HepG2 (cell line): Measurements from ENCODE around the gene SLC25A27. TPM values are rescaled to one million over a fixed set of nuclear protein-coding genes. Genes with fewer than 3 reads are reported as not detected.

Experiments used
- ATAC-seq: fragments of 200-7000 bp; cut with Tn5 transposase; 3 replicates; pipeline ENCODE4 v1.9.1; 2020; ENCODE audit warnings: mild to moderate bottlenecking, moderate library complexity
- BruUV-seq: library from RNA; stranded (reverse); fragments of 400-500 nt; replicated peaks from 2 replicates; lab custom pipeline; 2021; lab: Mats Ljungman, UMichigan
- CTCF ChIA-PET: fragments of 300-600 bp; formaldehyde crosslinking; extraction: SDS; loops from one replicate; lab custom pipeline; 2021; ENCODE audit warnings: low total read pairs, inconsistent platforms, low intra/inter-chr PET ratio; lab: Yijun Ruan, JAX
- POLR2A ChIA-PET: fragments of 350-600 bp; sonication (Branson Sonifier 250); formaldehyde crosslinking; loops from one replicate; lab custom pipeline; 2020; ENCODE audit warnings: antibody characterized with exemption, inconsistent platforms; lab: Yijun Ruan, JAX
- DNase-seq: peaks from one replicate; pipeline ENCODE4 v3.0.0-alpha.2; 2015; ENCODE audit warnings: low spot score
- FAIRE-seq: peaks from 3 replicates; lab custom pipeline; 2011; peaks lifted over from hg19 to GRCh38; lab: Jason Lieb, UNC
- H2AFZ ChIP-seq: one replicate; pipeline ENCODE4 v1.6.1; 2011; ENCODE audit warnings: low read length, inconsistent platforms
- H3K27ac ChIP-seq: fragments of 300-600 bp; 3 replicates; pipeline ENCODE4 v1.8.0; 2011; ENCODE audit warnings: mixed run types, mild to moderate bottlenecking, mixed read lengths, low read length, inconsistent platforms; ENCODE audit not compliant: insufficient read depth; ENCODE audit errors: extremely low read length
- H3K27me3 ChIP-seq, 2 experiments: fragments of 200-600 bp in 1 of 2; 2 replicates in 1 of 2; 3 replicates in 1 of 2; pipeline versions ENCODE4 v1.6.0 to v1.8.0; 2011; ENCODE audit warnings: low read length in 2 of 2, mild to moderate bottlenecking in 2 of 2, moderate library complexity in 2 of 2, inconsistent platforms in 1 of 2; ENCODE audit not compliant: insufficient read depth in 2 of 2, control insufficient read depth in 1 of 2
- H3K36me3 ChIP-seq, 2 experiments: fragments of 200-600 bp in 1 of 2; replicated peaks in 1 of 2; 2 replicates in 1 of 2; 3 replicates in 1 of 2; pipeline versions ENCODE4 v1.5.1 to v1.8.0; 2011; ENCODE audit warnings: low read length in 2 of 2, inconsistent platforms in 1 of 2; ENCODE audit not compliant: insufficient read depth in 2 of 2, control insufficient read depth in 1 of 2
- H3K4me1 ChIP-seq: 2 replicates; pipeline ENCODE4 v1.5.1; 2012; ENCODE audit warnings: low read length, inconsistent platforms; ENCODE audit not compliant: insufficient read depth
- H3K4me2 ChIP-seq: 2 replicates; pipeline ENCODE4 v1.6.0; 2011; ENCODE audit warnings: low read depth, low read length, inconsistent platforms
- H3K4me3 ChIP-seq, 3 experiments: fragments of 200-600 bp in 1 of 3; sonication (generic), shearing (Covaris generic) in 1 of 3; replicated peaks in 1 of 3; 2 replicates each; pipeline ENCODE4 v1.5.1; 2011 to 2016; ENCODE audit warnings: low read length in 3 of 3, inconsistent platforms in 2 of 3, low read depth in 2 of 3, mild to moderate bottlenecking in 2 of 3, control low read depth in 1 of 3, mixed read lengths in 1 of 3; ENCODE audit not compliant: insufficient read depth in 1 of 3
- H3K79me2 ChIP-seq: one replicate; pipeline ENCODE4 v1.6.1; 2011; ENCODE audit warnings: low read length, inconsistent platforms; ENCODE audit not compliant: insufficient read depth
- H3K9ac ChIP-seq: 2 replicates; pipeline ENCODE4 v1.6.0; 2011; ENCODE audit warnings: mild to moderate bottlenecking, low read depth, low read length, inconsistent platforms; ENCODE audit not compliant: insufficient read depth
- H3K9me3 ChIP-seq: 2 replicates; pipeline ENCODE4 v1.5.1; 2012; ENCODE audit warnings: mild to moderate bottlenecking, low read length
- H4K20me1 ChIP-seq: 2 replicates; pipeline ENCODE4 v1.6.0; 2011; ENCODE audit warnings: inconsistent platforms, mild to moderate bottlenecking, low read length, moderate library complexity; ENCODE audit not compliant: insufficient read depth
- MTF1 ChIP-seq: sonication (generic); formaldehyde crosslinking; IDR thresholded peaks from 2 replicates; pipeline ENCODE4 v1.5.0; 2020; ENCODE audit warnings: missing genetic modification reagents
- SP140L ChIP-seq: sonication (generic); formaldehyde crosslinking; IDR thresholded peaks from 2 replicates; pipeline ENCODE4 v1.4.0; 2020; ENCODE audit warnings: missing genetic modification reagents, borderline replicate concordance
- STAG1 ChIP-seq: sonication (generic); formaldehyde crosslinking; IDR thresholded peaks from 2 replicates; pipeline ENCODE4 v1.4.0; 2020; ENCODE audit warnings: missing genetic modification reagents
- TARDBP ChIP-seq: sonication (generic); formaldehyde crosslinking; IDR thresholded peaks from 2 replicates; pipeline ENCODE4 v1.8.0; 2022; ENCODE audit warnings: mild to moderate bottlenecking, missing genetic modification reagents
- XBP1 ChIP-seq: sonication (generic); formaldehyde crosslinking; IDR thresholded peaks from 2 replicates; pipeline ENCODE4 v1.5.0; 2020; ENCODE audit warnings: missing genetic modification reagents
- ZNF460 ChIP-seq: sonication (generic); formaldehyde crosslinking; IDR thresholded peaks from 2 replicates; pipeline ENCODE4 v1.5.1; 2020; ENCODE audit warnings: missing genetic modification reagents, mild to moderate bottlenecking, borderline replicate concordance
- ZNF496 ChIP-seq: sonication (generic); formaldehyde crosslinking; IDR thresholded peaks from 2 replicates; pipeline ENCODE4 v1.8.1; 2023; ENCODE audit warnings: mild to moderate bottlenecking, moderate library complexity, missing genetic modification reagents; ENCODE audit not compliant: insufficient replicate concordance
- ZNF530 ChIP-seq: sonication (generic); formaldehyde crosslinking; IDR thresholded peaks from 2 replicates; pipeline ENCODE4 v1.5.0; 2020; ENCODE audit warnings: low read depth, mild to moderate bottlenecking, missing genetic modification reagents
- ZNF605 ChIP-seq: sonication (generic); formaldehyde crosslinking; IDR thresholded peaks from 2 replicates; pipeline ENCODE4 v1.8.0; 2022; ENCODE audit warnings: mild to moderate bottlenecking, missing genetic modification reagents
- ZNF616 ChIP-seq: sonication (generic); formaldehyde crosslinking; IDR thresholded peaks from 2 replicates; pipeline ENCODE4 v1.5.0; 2020; ENCODE audit warnings: low read depth, mild to moderate bottlenecking, missing genetic modification reagents
- WGBS: methylation state at CpG from one replicate; pipeline ENCODE4 v1.1.6; 2017; ENCODE audit warnings: low lambda C conversion rate; 5-methylcytosine and 5-hydroxymethylcytosine counted together
- in situ Hi-C: cut with HindIII; loops from 2 replicates; pipeline ENCODE4 v1.10.0; 2017; ENCODE audit warnings: low pct_unique_long_range_greater_than_20kb; ENCODE audit not compliant: extremely low pct_ligation_motif_present
- intact Hi-C: fragments of 100-400 bp; cut with micrococcal nuclease; formaldehyde crosslinking; loops from one replicate; pipeline ENCODE4 v1.10.0; 2022; ENCODE audit not compliant: unreplicated experiment
- polyA plus RNA-seq, 8 experiments: library from polyadenylated mRNA; depleted of rRNA in 3 of 8; stranded (reverse) in 7 of 8; unstranded in 1 of 8; fragments of >200 nt; fragmentation: Illumina TruSeq in 4 of 8; extraction: Trizol in 4 of 8; gene quantifications; 2 replicates each; pipeline versions ENCODE4 v1.2.1 to v1.2.3, GENCODE V29; 2011 to 2016; ENCODE audit warnings: low read depth in 4 of 8, missing spikeins in 1 of 8, mixed read lengths in 1 of 8; ENCODE audit not compliant: insufficient read depth in 1 of 8
- total RNA-seq, 5 experiments: library from RNA; depleted of rRNA; stranded (reverse); fragments of >200 nt; fragmentation: Illumina TruSeq; extraction: Trizol; gene quantifications; 2 replicates each; pipeline ENCODE4 v1.2.3, GENCODE V29; 2016; ENCODE audit warnings: low read depth in 1 of 5
- TF ChIP-seq, protein P1 (sequence below): sonication (generic); formaldehyde crosslinking; IDR thresholded peaks from 2 replicates; pipeline ENCODE4 v1.4.0; 2020; ENCODE audit warnings: missing genetic modification reagents
- TF ChIP-seq, protein P2 (sequence below): sonication (generic); formaldehyde crosslinking; IDR thresholded peaks from 2 replicates; pipeline ENCODE4 v1.5.0; 2020; ENCODE audit warnings: mild to moderate bottlenecking, missing genetic modification reagents, moderate library complexity

The SLC25A27 gene
- total and polyA plus RNA-seq, 2 of the 13 experiments (the other 11 are each of a cell fraction or from before 2014, with no cell fraction given) = 0.46 to 1.3 TPM

DNA sequence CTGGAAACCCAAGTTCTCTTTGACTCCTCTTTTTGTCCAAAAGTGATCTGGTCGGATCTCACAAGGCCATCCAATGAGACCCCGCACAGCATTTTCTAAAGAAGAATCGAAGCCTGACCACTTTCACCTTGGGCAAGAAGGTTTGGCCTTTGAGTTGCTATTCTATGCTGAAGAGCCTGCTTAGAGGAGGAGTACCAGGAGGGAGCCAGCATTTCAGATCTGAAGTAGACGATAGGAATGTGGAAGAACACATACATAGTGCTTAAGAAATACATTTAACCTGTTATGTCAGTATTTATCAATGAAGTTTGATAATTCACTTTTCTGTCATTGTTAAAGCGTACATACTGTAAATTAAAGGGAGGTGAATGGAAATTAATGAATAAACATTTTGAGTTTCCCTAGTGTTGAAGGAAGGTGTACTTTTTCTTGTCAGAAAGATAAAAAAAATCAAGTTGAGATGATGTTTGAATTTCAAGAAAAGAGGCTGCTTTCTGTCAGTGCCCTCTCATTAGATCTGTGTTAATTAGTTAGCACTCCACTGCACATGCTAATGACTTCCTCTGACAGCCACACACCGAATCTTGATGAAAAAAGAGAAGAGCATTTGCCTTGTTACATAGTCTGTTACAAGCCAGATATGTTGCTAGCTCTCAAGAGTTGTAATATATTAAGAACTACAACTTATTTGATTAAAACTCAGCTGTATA is 24.0 kb downstream of the SLC25A27 start (continued):
- TF ChIP-seq SP140L (no peak), ZNF496 (no peak), TARDBP (CRISPR knock-in tag) (no peak), ZNF530 (CRISPR knock-in tag) (no peak), MTF1 (CRISPR knock-in tag) (no peak), XBP1 (CRISPR knock-in tag) (no peak), ZNF616 (CRISPR knock-in tag) (no peak), ZNF605 (no peak)
- TF ChIP-seq, protein P1, sequence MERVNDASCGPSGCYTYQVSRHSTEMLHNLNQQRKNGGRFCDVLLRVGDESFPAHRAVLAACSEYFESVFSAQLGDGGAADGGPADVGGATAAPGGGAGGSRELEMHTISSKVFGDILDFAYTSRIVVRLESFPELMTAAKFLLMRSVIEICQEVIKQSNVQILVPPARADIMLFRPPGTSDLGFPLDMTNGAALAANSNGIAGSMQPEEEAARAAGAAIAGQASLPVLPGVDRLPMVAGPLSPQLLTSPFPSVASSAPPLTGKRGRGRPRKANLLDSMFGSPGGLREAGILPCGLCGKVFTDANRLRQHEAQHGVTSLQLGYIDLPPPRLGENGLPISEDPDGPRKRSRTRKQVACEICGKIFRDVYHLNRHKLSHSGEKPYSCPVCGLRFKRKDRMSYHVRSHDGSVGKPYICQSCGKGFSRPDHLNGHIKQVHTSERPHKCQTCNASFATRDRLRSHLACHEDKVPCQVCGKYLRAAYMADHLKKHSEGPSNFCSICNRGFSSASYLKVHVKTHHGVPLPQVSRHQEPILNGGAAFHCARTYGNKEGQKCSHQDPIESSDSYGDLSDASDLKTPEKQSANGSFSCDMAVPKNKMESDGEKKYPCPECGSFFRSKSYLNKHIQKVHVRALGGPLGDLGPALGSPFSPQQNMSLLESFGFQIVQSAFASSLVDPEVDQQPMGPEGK (CRISPR knock-in tag) = no peak
- TF ChIP-seq, all 625 proteins: peak for 0

- peak; percentile 8 for FAIRE-seq
- ChIA-PET CTCF (no interaction called here), POLR2A (no interaction called here)
- Histone ChIP-seq H4K20me1 (no peaks in the 10 kb centered on the region), H3K27me3 (no peaks in the 10 kb centered on the region), H3K27ac (no peak overlapping the region), H3K9me3 (no peaks in the 10 kb centered on the region), H3K4me2 (no peak overlapping the region), H3K9ac (no peak overlapping the region), H3K4me3 (no peak overlapping the region), H3K4me1 (no peaks in the 10 kb centered on the region), H2AFZ (no peak overlapping the region), H3K79me2 (no peaks in the 10 kb centered on the region), H3K36me3 (no peaks in the 10 kb centered on the region)
- 45% methylated on average over 4 of the region's 4 CpGs for WGBS
- in situ Hi-C loops = no loop called here
- no TSS peak for BruUV-seq
- intact Hi-C loops = loop anchor here (1.0 kb wide), 1 partner anchor 258 kb away; no protein-coding TSS in a partner anchor
- DNase-seq = peak; percentile 16
- peak; percentile 35; the same call in 1 of the 2 replicates for TF ChIP-seq STAG1
- TF ChIP-seq, protein P2, sequence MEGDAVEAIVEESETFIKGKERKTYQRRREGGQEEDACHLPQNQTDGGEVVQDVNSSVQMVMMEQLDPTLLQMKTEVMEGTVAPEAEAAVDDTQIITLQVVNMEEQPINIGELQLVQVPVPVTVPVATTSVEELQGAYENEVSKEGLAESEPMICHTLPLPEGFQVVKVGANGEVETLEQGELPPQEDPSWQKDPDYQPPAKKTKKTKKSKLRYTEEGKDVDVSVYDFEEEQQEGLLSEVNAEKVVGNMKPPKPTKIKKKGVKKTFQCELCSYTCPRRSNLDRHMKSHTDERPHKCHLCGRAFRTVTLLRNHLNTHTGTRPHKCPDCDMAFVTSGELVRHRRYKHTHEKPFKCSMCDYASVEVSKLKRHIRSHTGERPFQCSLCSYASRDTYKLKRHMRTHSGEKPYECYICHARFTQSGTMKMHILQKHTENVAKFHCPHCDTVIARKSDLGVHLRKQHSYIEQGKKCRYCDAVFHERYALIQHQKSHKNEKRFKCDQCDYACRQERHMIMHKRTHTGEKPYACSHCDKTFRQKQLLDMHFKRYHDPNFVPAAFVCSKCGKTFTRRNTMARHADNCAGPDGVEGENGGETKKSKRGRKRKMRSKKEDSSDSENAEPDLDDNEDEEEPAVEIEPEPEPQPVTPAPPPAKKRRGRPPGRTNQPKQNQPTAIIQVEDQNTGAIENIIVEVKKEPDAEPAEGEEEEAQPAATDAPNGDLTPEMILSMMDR = peak; percentile 33
- TF ChIP-seq ZNF460 (CRISPR knock-in tag) = no peak
- ATAC-seq = peak; percentile 87
These were observed 24.5 kb downstream of the SLC25A27 start for GRCh38 chr6:46677314-46677654.
